Nephron (organoid): ENCODE measurements around the gene RHOXF1.
A peak's percentile ranks its signal among the peaks of the same experiment; 100 is the strongest.
"Not testable (repeated sequence)": the region's sequence is repeated elsewhere in the genome, so short reads cannot be mapped to it uniquely, and the experiment has no call there.

Source experiments
- H3K27ac Mint-ChIP-seq, 3 experiments: 2 replicates each; pipeline ENCODE4 v1.8.0; 2020; ENCODE audit warnings: mixed read lengths in 3 of 3, mild to moderate bottlenecking in 2 of 3, moderate library complexity in 1 of 3
- H3K27me3 Mint-ChIP-seq: 2 replicates; pipeline ENCODE4 v1.8.0; 2021; ENCODE audit warnings: low read depth, mild to moderate bottlenecking, moderate library complexity, mixed read lengths
- H3K36me3 Mint-ChIP-seq: 2 replicates; pipeline ENCODE4 v1.8.0; 2020; ENCODE audit warnings: low read depth, mixed read lengths
- H3K4me1 Mint-ChIP-seq: 2 replicates; pipeline ENCODE4 v1.8.0; 2020; ENCODE audit warnings: mixed read lengths
- H3K4me3 Mint-ChIP-seq, 3 experiments: 2 replicates each; pipeline ENCODE4 v1.8.0; 2020; ENCODE audit warnings: mild to moderate bottlenecking in 3 of 3, mixed read lengths in 3 of 3, moderate library complexity in 2 of 3
- H3K9me3 Mint-ChIP-seq: 2 replicates; pipeline ENCODE4 v1.8.0; 2020; ENCODE audit warnings: mixed read lengths
- TF ChIP-seq, protein P1 (sequence below), 3 experiments: fragments of 200-600 bp; sonication (generic); IDR thresholded peaks; one replicate each; pipeline ENCODE4 v1.5.0; 2021; ENCODE audit warnings: antibody characterized with exemption in 3 of 3; ENCODE audit not compliant: unreplicated experiment in 3 of 3

The RHOXF1 gene

DNA sequence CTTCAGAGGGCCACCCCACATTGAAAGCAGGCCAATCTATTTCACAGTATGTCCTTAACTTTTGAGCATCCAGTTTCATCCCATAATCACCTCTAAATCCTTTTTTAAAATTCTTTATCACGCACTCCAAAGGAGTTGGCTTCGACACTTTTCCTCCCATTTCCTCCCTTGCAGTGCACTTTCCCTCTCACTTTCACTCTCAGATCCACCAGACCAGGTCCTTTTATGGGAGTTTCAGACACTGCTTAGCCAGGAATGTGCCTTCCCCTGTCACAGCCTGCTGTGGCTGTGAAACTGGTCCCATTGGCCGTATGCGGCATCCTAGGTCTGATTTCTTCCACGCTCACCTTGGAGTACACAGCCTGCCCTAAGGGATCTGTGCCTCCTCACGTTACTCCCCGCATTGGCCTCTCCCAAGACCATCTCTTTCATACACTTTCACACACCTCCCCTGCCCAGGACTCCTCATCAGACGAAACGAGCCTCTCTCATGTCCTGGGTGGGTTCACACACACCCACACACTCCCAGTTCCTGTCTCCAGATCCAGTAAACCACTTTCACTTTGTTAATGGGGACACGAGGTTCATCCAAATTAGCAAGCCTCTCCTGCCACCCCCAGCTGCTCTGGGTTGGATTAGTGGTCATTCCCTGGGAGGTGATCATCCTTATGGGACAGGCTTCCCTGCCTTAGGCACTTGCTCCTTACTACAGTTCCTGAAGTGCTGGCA is 28.3 kb downstream of the RHOXF1 start:
- Mint-ChIP-seq H3K27ac (peak overlapping the region in 1 of 3 experiments; percentile 3), H3K4me3 (no peak overlapping the region), H3K9me3 (peaks cover 6% of the 10 kb centered on the region), H3K36me3 (no peaks in the 10 kb centered on the region), H3K27me3 (peaks cover 6% of the 10 kb centered on the region), H3K4me1 (peaks cover 9% of the 10 kb centered on the region)
- TF ChIP-seq, protein P1, sequence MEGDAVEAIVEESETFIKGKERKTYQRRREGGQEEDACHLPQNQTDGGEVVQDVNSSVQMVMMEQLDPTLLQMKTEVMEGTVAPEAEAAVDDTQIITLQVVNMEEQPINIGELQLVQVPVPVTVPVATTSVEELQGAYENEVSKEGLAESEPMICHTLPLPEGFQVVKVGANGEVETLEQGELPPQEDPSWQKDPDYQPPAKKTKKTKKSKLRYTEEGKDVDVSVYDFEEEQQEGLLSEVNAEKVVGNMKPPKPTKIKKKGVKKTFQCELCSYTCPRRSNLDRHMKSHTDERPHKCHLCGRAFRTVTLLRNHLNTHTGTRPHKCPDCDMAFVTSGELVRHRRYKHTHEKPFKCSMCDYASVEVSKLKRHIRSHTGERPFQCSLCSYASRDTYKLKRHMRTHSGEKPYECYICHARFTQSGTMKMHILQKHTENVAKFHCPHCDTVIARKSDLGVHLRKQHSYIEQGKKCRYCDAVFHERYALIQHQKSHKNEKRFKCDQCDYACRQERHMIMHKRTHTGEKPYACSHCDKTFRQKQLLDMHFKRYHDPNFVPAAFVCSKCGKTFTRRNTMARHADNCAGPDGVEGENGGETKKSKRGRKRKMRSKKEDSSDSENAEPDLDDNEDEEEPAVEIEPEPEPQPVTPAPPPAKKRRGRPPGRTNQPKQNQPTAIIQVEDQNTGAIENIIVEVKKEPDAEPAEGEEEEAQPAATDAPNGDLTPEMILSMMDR (IDR thresholded peaks at IDR 0.05; ENCODE audit: unreplicated experiment in 3 of 3), result no peak

DNA sequence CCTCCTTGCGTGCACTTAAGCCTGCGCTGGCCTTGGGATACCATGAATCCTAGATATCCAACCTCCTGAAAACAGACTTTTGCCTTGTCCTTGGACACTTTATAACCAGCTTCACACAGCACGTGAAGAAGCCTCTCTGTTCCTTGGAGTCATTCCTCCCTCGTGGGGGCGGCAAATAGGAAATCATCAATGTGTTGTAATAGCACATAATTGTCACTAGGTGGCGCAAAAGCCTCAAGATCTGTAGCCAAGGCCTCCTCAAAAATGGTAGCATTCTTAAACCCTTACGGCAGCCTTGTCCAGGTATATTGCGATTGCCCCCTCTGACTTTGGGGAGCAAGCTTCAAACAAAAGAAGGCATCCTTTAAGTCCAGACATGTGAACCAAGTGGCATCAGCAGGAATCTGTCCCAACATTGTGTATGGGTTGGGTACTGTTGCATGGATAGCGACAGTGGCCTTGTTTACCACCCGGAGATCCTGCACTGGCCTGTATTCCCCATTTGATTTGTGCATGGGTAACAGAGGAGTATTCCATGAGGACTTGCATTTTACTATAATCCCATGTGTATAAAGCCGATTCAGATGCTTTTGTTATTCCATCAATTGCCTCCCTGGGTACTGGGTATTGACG is 30.0 kb downstream of the RHOXF1 start:
- not testable (repeated sequence) for H3K4me1 Mint-ChIP-seq, H3K36me3 Mint-ChIP-seq, H3K27ac Mint-ChIP-seq, H3K4me3 Mint-ChIP-seq, H3K27me3 Mint-ChIP-seq, H3K9me3 Mint-ChIP-seq

DNA sequence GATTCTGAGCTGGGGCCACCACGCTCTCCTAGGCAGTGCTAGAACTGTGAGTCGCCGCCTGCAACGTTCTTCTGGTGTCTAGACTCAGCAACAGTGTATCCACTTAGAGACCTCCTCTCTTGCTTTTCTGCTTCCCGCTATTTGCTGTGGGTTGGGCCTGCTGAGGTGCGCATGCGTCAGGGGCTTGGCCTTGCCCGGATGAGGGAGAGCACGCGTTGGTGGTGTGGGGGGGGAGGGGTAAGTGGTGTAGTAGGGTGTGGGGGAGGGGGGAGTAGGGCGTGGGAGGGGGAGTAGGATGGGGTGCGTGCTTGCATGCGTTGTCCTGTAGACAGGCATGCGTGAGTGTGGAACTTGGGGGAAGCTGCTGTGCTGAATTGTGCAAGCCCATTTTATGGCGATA is 38.1 kb downstream of the RHOXF1 start, which contains the start of gene RHOXF2B:
Gene RHOXF2B (minus strand): TSS at position 101 of the 400 bp plus-strand sequence. CDS start 138 bp downstream, outside the sequence.
- H3K4me3 Mint-ChIP-seq, H3K27ac Mint-ChIP-seq, H3K9me3 Mint-ChIP-seq, H3K27me3 Mint-ChIP-seq, H3K36me3 Mint-ChIP-seq, H3K4me1 Mint-ChIP-seq: not testable (repeated sequence)

DNA sequence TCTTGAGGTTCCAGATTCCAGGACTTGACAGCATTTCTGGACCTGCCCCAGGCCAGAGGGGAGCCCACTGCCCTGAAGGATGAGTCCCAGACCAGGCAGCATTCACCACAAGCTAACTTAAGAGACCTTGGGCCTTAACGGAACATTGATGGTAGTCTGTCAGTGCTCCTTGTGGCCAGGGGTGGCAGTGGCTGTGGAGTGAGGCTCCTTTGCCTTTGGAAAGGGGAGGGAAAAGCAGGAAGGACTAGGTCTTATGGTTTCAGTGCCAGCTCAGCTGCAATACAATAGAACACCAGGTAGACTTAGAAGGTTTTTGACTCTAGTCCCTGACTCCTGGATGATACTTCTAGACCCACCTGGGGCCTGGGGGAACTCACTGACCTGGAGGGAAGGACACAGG is 49.5 kb downstream of the RHOXF1 start:
- H3K27ac Mint-ChIP-seq, H3K9me3 Mint-ChIP-seq, H3K4me1 Mint-ChIP-seq, H3K36me3 Mint-ChIP-seq, H3K27me3 Mint-ChIP-seq, H3K4me3 Mint-ChIP-seq: not testable (repeated sequence)
